GM12875 (cell line): ENCODE data around the gene HELZ2.

Source experiments
- H3K4me3 ChIP-seq: one replicate; pipeline ENCODE4 v1.5.1; 2011; ENCODE audit warnings: low read depth, low read length, control low read depth
- TF ChIP-seq, protein P1 (sequence below): IDR thresholded peaks from 2 replicates; pipeline ENCODE4 v1.5.1; 2011; ENCODE audit warnings: low read depth, mild to moderate bottlenecking, control low read depth, inconsistent platforms, low read length, moderate library complexity, borderline replicate concordance; ENCODE audit not compliant: insufficient read depth

Gene HELZ2

DNA sequence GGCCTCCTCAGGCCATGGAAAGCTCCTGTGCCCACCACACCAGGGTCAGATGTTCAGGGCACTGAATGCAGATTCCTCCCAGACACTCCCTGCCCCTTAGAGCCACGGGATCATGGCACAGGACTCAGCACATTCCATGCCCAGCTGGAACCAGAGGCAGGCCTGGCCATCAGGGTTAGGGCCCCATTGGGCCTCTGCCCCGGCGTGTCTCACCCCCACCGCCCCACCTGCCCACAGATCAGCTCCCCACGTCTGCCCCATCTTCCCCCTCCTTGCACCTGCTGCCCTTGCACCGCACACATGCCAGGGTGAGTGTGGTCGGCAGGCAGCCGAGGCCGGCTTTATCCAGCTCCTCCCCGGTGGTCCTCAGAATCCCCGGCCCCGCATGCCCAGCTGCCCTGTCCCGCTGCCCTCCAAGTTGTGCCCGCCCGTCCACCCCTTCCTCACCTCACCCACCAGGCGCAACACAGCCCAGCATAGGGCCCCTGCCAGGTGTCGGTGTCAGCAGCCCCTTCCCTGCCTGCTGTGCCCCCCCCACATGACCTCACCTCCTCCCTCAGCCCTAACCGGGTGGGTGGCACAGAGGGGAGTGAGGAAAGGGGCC lies 24.3 kb downstream of the HELZ2 start:
- H3K4me3 ChIP-seq = no peak overlapping the region

DNA sequence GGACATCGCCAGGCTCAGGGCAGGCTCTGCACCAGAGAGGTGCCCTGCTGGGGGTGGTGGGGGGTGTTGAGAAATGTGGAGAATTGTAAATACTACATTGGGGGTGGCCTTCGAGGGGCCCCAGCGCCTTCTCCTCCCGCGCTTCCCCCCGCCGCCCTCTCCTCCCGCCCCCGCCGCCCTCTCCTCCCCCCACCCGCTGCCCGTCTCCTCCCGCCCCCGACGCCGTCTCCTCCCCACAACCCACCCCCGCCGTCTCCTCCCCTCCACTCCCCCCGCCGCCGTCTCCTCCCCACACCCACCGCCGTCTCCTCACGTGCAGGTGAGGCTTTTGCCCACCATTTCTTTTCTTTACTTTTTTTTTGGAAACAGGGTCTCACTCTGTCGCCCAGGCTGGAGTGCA lies 25.0 kb downstream of the HELZ2 start:
- TF ChIP-seq, protein P1, sequence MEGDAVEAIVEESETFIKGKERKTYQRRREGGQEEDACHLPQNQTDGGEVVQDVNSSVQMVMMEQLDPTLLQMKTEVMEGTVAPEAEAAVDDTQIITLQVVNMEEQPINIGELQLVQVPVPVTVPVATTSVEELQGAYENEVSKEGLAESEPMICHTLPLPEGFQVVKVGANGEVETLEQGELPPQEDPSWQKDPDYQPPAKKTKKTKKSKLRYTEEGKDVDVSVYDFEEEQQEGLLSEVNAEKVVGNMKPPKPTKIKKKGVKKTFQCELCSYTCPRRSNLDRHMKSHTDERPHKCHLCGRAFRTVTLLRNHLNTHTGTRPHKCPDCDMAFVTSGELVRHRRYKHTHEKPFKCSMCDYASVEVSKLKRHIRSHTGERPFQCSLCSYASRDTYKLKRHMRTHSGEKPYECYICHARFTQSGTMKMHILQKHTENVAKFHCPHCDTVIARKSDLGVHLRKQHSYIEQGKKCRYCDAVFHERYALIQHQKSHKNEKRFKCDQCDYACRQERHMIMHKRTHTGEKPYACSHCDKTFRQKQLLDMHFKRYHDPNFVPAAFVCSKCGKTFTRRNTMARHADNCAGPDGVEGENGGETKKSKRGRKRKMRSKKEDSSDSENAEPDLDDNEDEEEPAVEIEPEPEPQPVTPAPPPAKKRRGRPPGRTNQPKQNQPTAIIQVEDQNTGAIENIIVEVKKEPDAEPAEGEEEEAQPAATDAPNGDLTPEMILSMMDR = no peak
- H3K4me3 ChIP-seq = no peak overlapping the region

More for the DNA sequence above, 24.3 kb downstream of the HELZ2 start:
- TF ChIP-seq, protein P1 = no peak

DNA sequence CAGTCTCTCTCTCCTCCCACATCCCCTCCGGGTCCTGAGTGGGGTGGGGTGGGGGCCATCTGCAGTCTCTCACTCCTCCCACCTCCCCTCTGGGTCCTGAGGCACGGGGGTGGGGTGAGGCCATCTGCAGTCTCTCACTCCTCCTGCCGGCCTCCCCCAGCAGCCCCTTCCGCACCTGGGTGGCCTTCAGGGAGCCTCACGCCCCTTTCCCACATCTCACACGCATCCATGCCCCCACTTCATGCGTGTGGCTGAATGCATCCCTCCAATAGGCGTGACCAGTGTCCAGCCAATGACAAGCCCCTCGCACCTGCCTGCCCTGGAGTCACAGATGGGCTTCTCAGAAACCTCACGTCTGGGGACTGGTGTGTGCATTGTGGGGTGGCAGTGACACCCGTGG lies 25.5 kb downstream of the HELZ2 start:
- H3K4me3 ChIP-seq = no peak overlapping the region
- TF ChIP-seq, protein P1 = no peak

DNA sequence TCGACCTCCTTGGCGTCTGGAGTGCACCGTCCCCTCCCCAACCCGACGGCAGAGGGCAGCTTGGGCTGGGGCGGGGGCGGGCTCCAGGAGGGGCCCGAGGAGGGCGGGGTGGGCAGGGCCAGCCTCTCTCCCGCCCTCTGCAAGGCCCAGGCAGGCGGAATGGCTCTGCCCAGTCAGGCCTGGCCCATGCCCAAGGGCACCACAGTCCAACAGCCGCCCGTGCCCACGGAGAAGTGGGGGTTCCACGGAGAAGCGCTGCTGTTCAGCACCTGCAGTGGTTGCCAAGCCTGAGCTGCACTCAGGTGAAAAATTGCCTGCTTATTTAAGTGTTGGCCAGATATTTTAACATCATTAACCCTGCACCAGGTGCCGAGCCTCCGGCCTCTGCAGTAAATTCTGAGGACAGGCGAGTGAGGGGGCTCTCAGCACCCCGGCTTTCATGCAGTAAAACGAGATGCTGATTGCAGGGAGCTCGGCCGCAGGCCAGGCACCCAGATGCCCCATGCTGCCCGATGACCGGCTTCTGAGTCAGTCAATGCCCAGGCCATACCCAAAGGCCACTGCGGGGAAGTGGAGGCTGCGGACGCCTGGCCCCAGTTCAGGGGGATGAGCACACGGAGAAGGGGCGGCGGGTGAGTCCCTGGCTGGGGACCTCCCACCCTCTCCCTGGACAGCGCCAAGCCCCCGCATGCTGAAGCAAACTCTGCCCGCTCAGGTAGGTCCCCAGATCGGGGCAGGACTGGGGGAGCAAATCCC lies 26.1 kb downstream of the HELZ2 start, which contains the start of gene SRMS:
Gene SRMS, minus strand, starts transcription at position 25 of the 756 bp plus-strand sequence. CDS start 286 bp downstream, outside the sequence.
- TF ChIP-seq, protein P1 = no peak
- no peak within 1 kb of the TSS for H3K4me3 ChIP-seq

DNA sequence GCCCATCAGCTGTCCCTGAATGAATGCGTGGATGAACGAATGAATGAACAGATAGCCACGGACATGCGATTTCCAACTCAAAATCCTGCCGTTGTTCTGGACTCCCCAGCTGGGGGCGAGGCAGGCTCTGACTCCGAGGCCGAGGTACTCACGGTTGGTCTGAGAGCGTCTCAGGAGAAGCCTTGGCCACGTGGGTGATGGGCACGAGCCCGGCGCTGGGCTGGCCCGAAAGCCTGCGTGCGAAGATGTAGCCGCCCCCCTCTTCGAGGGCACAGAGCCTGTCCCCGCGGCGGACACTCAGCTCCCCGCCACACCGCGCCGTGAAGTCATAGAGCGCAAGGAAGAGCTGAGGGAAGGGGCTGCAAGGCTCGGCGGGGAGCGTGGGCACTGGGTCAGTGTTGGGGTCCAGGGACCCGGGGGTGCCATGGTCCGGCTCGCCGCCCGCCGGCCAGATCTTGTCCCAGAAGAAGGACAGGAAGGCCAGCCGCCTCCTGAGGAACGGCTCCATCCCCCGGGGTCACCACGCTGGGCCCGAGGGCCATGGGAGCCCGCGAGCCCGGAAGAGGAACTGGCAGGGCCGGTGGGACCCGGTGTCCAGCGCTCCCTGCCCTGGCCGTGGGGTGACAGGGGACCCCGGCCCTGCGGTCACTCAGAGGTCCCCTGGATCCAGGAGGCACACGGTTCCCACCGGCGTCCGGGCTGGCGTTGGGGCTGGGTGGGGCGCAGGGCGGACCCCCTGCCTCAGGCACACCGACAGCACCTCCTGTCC lies 26.9 kb downstream of the HELZ2 start:
- TF ChIP-seq, protein P1 = no peak
- H3K4me3 ChIP-seq = no peak overlapping the region

DNA sequence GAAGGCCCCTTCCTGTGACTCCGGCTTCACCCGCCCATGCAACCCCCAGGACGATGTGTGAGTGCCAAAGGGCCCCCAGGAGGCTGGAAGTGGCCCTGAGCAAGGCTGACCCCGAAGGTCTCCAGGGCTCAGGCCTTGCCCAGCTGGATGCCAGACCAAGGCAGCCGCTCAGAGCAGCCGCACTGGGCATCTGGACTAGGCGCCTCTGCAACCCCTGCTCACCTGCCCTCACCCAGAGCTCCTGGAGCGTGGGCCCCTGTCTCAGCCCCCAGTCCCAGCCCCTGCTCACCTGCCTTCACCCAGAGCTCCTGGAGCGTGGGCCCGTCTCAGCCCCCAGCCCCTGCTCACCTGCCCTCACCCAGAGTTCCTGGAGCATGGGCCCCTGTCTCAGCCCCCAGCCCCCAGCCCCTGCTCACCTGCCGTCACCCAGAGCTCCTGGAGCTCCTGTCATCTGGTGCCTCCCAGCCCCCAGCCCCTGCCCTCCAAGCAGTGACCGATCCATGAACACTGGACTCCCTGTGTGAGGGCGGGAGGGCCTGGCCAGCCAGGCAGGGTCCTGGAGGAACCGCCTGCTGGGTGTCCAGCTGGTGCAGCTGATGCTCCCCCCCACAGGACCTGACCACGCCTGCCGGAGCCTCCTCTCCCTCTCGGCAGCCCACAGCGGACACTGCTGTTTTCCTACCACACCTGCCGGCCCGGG lies 27.6 kb downstream of the HELZ2 start:
- no peak overlapping the region for H3K4me3 ChIP-seq
- TF ChIP-seq, protein P1 = no peak
